Endothelial cell of umbilical vein (primary cell): ENCODE results near the gene TMEM269.

Source experiments
- CTCF ChIP-seq, 2 donors: IDR thresholded peaks; 1 replicate in 1 of 2; 2 replicates in 1 of 2; pipeline ENCODE4 v1.5.1; 2011; ENCODE audit warnings: low read length in 2 of 2, mild to moderate bottlenecking in 2 of 2, moderate library complexity in 2 of 2, control low read depth in 1 of 2, inconsistent platforms in 1 of 2, low read depth in 1 of 2; ENCODE audit not compliant: insufficient read depth in 1 of 2; ENCODE audit errors: extremely low read depth in 1 of 2
- EZH2 ChIP-seq: IDR thresholded peaks from 2 replicates; pipeline ENCODE4 v1.6.1; 2012; ENCODE audit warnings: borderline replicate concordance, low read depth, mild to moderate bottlenecking, moderate library complexity, low read length, inconsistent platforms; ENCODE audit not compliant: severe bottlenecking
- JUN ChIP-seq: IDR thresholded peaks from 2 replicates; pipeline ENCODE4 v1.6.1; 2011; ENCODE audit warnings: borderline replicate concordance, low read depth; ENCODE audit not compliant: insufficient read length, insufficient read depth
- MAX ChIP-seq: IDR thresholded peaks from 2 replicates; pipeline ENCODE4 v1.6.1; 2011; ENCODE audit not compliant: insufficient read depth, insufficient read length
- POLR2A ChIP-seq: IDR thresholded peaks from 2 replicates; pipeline ENCODE4 v1.6.1; 2012; ENCODE audit warnings: low read depth, mild to moderate bottlenecking, control low read depth, low read length
- POLR2AphosphoS5 ChIP-seq: IDR thresholded peaks from 2 replicates; pipeline ENCODE4 v1.6.1; 2012; ENCODE audit warnings: low read depth, mild to moderate bottlenecking, control low read depth, low read length, moderate library complexity; ENCODE audit not compliant: insufficient read depth

- TF ChIP-seq CTCF (IDR thresholded peaks at IDR 0.05; ENCODE audit: extremely low read depth in 1 of 2, insufficient read depth in 1 of 2, low read depth in 1 of 2, low read length in 2 of 2) (no peak), EZH2 (no peak), POLR2AphosphoS5 (no peak), MAX (no peak), POLR2A (no peak), JUN (no peak)
Observed at GRCh38 chr1:42845193-42845592, 60.4 kb downstream of the TMEM269 start.
